Measurements from ENCODE around the gene TDG.
"Not testable (repeated sequence)": the region's sequence is repeated elsewhere in the genome, so short reads cannot be mapped to it uniquely, and the experiment has no call there.

Gene TDG

DNA sequence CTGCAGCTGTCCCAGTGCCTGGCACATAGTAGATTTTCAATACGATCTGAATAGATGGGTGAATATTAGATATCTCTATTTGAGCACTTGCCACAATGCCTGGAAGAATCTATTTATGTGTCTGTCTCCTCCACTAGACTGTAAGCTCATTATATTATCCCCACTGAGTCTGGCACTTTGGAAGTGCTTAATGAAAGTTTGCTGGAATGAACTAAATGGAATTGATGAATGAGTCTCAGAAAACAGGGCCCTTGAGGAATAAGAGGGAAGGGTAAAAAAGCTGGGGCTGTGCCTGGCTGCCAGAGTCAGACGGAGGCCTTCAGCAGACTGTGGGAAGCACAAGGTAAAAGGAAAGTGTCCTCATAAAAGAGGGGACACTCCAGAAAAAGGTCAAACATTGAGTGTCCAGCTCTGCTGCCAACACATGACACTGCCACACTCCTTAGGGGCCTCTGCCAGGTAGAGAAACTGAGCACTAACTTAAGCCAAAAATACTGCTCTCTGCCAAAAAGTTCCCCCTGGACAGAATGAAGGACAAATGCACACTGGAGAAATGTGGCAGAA lies 45.0 kb downstream of the TDG start:
- intact Hi-C loops (cut with DNase I), result no loop called here
- DNase-seq, result no peak

- intact Hi-C loops (cut with DNase I), result no loop called here
- DNase-seq, result no peak
These were observed 45.6 kb downstream of the TDG start for GRCh38 chr12:104011253-104011652.

DNA sequence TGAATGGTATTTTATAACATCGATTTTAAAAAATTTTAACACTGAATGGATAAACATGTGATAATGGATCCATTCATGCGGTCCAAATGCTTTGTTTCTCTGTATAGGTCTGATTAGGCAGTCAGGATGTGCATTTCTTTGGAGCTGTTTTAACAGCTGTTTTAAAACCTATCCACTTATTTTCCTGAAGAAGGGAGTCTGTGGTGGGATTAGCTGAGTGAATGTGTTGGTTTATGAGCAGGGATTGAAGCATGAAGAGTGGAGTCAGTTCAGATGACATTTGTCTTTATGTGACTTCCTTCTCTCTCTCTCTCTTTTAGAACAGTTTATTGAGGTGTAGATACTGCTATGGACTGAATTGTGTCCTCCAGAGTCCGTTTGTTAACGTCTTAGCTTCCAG lies 46.7 kb downstream of the TDG start:
- intact Hi-C loops (cut with DNase I), result no loop called here
- DNase-seq, result no peak

DNA sequence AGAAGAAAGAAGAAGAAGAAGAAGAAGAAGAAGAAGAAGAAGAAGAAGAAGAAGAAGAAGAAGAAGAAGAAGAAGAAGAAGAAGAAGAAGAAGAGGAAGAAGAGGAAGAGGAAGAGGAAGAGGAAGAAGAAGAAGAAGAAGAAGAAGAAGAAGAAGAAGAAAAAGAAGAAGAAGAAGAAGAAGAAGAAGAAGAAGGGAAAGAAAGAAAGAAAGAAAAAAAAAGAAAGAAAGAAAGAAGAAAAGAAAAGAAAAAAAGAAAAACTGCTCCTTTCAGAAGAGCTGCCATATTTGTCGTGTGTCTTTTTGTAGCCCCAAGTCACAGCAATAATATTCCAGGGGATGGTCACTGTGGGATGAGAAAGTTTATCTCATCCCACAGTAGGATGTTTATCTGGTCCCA lies 56.2 kb downstream of the TDG start:
- intact Hi-C loops (cut with DNase I), result not testable (repeated sequence)

GRCh38 chr12:104022786-104023185 lies 57.1 kb downstream of the TDG start:
- no peak for DNase-seq
- intact Hi-C loops (cut with DNase I), result no loop called here

More for the DNA sequence above, 56.2 kb downstream of the TDG start:
- not testable (repeated sequence) for DNase-seq

DNA sequence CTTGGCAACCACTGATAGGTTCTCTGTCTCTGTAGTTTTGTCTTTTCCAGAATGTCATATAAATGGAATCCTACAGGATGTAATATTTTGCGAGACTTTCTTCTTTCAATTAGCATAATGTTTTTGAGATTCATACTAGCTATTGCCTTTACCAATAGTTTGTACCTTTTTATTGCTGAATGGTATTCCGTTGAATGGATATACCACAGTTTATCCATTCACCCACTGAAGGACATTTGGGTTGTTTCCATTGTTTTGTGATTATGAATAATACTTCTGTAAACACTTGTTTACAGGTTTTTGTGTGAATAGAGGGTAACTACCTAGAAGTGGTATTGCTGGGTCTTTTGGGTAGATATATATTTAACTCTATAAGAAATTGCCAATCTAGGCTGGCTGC lies 58.0 kb downstream of the TDG start:
- intact Hi-C loops (cut with DNase I), result no loop called here
- DNase-seq, result no peak

DNA sequence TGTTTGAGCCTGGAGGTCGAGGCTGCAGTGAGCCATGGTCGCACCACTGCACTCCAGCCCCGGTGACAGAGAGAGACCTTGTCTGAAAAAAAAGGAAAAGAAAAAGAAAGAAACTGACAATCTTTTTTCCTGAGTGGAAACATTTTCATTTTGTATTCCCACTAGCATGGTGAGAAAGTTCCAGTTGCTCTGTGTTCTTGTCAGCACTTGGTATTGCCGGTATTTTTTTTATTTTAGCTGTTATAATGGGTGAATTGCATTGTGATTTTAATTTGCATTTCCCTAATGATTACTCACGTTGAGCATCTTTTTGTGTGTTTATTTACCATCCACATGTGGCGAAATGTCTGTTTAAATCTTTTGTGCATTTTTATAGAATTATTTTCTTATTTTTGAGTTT lies 58.7 kb downstream of the TDG start:
- intact Hi-C loops (cut with DNase I), result no loop called here
- DNase-seq, result no peak

DNA sequence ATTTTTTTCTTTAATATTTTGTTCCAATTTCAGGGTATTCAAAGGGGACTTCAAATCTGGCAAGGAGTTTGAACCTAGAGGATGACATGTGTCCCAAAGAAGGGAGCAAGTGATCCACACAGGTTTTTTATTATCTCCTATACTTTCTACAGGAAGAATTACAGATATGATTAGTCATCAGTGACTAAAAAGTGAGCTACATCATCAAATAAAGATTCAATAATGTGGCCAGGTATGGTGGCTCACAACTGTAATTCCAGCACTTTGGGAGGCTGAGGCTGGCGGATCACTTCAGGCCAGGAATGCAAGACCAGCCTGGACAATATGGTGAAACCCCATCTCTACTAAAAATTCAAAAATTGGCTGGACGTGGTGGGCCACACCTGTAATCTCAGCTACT lies 60.1 kb downstream of the TDG start:
- intact Hi-C loops (cut with DNase I), result no loop called here
- DNase-seq, result no peak

DNA sequence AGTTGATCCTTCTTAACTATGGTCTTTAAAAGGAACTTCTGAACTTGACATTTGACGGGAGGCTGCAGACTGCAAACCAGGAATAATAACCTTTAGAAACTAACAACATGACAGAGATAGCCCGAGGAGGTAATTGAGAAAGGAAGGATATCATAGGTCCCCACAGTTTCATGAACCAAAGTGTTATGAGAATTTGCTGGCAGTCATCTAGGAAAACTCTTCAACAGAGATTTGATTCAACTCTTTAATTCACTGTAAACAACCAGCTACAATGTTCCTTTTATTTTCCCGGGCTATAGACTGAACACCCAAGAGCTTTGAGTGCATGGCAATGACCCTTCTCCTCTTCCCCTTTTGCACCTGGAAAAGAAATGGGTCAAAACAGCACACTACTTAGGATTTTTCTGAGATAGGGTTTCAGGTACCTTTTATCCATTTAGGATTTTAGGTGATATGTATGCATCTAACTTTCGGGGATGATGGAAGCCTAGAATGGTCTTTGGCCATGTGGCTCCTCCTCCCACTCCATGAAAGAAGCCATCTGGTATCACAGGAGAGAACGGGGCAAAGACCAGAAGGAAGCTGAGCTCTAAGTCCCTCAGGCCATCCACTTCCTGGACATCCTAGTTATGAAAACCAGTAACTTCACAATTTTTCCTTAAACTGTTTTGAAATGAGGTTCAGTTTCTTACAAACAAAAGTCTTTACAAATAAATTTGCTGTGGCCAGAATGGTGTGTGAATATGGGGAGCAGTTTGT lies 61.3 kb downstream of the TDG start:
- intact Hi-C loops (cut with DNase I), result no loop called here
- no peak for DNase-seq

GRCh38 chr12:104030596-104030995 lies 64.9 kb downstream of the TDG start:
- DNase-seq; intact Hi-C loops (cut with DNase I): not testable (repeated sequence)

DNA sequence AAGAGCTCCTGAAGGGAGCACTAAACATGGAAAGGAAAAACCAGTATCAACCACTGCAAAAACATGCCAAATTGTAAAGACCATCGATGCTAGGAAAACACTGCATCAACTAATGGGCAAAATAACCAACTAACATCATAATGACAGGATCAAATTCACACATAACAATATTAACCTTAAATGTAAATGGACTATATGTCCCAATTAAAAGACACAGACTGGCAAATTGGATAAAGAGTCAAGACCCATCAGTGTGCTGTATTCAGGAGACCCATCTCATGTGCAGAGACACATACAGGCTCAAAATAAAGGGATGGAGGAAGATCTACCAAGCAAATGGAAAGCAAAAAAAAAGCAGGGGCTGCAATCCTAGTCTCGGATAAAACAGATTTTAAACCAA lies 70.5 kb downstream of the TDG start:
- DNase-seq; intact Hi-C loops (cut with DNase I): not testable (repeated sequence)
